ENCODE results near the gene UTF1. TPM values are rescaled to one million over a fixed set of nuclear protein-coding genes. Genes with fewer than 3 reads are reported as not detected.

The UTF1 gene
- total and polyA plus RNA-seq, 2 donors (not counting 1 experiment from before 2014, with no cell fraction given): 0.10 to 0.25 TPM

Other genes with a start within 250 kb of the UTF1 start
- not detected in 2 replicates for gene ADGRA1, start 142.3 kb upstream of the UTF1 start, total RNA-seq
- not detected in 2 replicates for gene ADGRA1, start 142.3 kb upstream of the UTF1 start, polyA plus RNA-seq
- 0.17 TPM in 1 of 2 replicates, not detected in the other for gene KNDC1, start 70.0 kb upstream of the UTF1 start, total RNA-seq
- 0.45 and 0.46 TPM in 2 replicates for gene KNDC1, start 70.0 kb upstream of the UTF1 start, polyA plus RNA-seq
- gene VENTX, start 7.6 kb downstream of the UTF1 start, total RNA-seq: not detected in 2 replicates
- 0.82 and 1.8 TPM in 2 replicates for gene VENTX, start 7.6 kb downstream of the UTF1 start, polyA plus RNA-seq
- 116 and 125 TPM in 2 replicates for gene ADAM8, start 46.7 kb downstream of the UTF1 start, total RNA-seq
- 196 and 228 TPM in 2 replicates for gene ADAM8, start 46.7 kb downstream of the UTF1 start, polyA plus RNA-seq
- gene TUBGCP2, start 78.7 kb downstream of the UTF1 start, total RNA-seq: 86.1 and 90.3 TPM in 2 replicates
- gene TUBGCP2, start 78.7 kb downstream of the UTF1 start, polyA plus RNA-seq: 50.3 and 52.4 TPM in 2 replicates
- gene ZNF511, start 78.7 kb downstream of the UTF1 start, total RNA-seq: 40.3 and 45.1 TPM in 2 replicates
- gene ZNF511, start 78.7 kb downstream of the UTF1 start, polyA plus RNA-seq: 30.5 and 30.7 TPM in 2 replicates
- gene CALY, start 106.7 kb downstream of the UTF1 start, total RNA-seq: not detected in 2 replicates
- 0.21 and 0.72 TPM in 2 replicates for gene CALY, start 106.7 kb downstream of the UTF1 start, polyA plus RNA-seq
- not detected in 2 replicates for gene PRAP1, start 117.2 kb downstream of the UTF1 start, total RNA-seq
- gene PRAP1, start 117.2 kb downstream of the UTF1 start, polyA plus RNA-seq: not detected in 2 replicates
- 20.7 and 23.8 TPM in 2 replicates for gene FUOM, start 127.8 kb downstream of the UTF1 start, total RNA-seq
- gene FUOM, start 127.8 kb downstream of the UTF1 start, polyA plus RNA-seq: 23.7 and 30.7 TPM in 2 replicates
- 27.5 and 29.5 TPM in 2 replicates for gene ECHS1, start 143.1 kb downstream of the UTF1 start, total RNA-seq
- gene ECHS1, start 143.1 kb downstream of the UTF1 start, polyA plus RNA-seq: 15.6 and 19.3 TPM in 2 replicates
- gene PAOX, start 149.0 kb downstream of the UTF1 start, total RNA-seq: 23.5 and 24.9 TPM in 2 replicates
- 21.1 and 24.3 TPM in 2 replicates for gene PAOX, start 149.0 kb downstream of the UTF1 start, polyA plus RNA-seq
- gene MTG1, start 163.9 kb downstream of the UTF1 start, total RNA-seq: 85.1 and 90.0 TPM in 2 replicates
- gene MTG1, start 163.9 kb downstream of the UTF1 start, polyA plus RNA-seq: 117 and 170 TPM in 2 replicates
- not detected in 2 replicates for gene SPRN, start 194.4 kb downstream of the UTF1 start, total RNA-seq
- not detected in 2 replicates for gene SPRN, start 194.4 kb downstream of the UTF1 start, polyA plus RNA-seq
- 4.7 and 7.3 TPM in 2 replicates for gene SCART1, start 223.7 kb downstream of the UTF1 start, total RNA-seq
- gene SCART1, start 223.7 kb downstream of the UTF1 start, polyA plus RNA-seq: 3.0 and 4.1 TPM in 2 replicates